Upper lobe of left lung (tissue), 6 donors: ENCODE data around the gene FLII. TPM values are rescaled to one million over a fixed set of nuclear protein-coding genes. Genes with fewer than 3 reads are reported as not detected.

Experiments used
- ATAC-seq, 2 donors: fragments of 200-7000 bp; cut with Tn5 transposase; one replicate each; pipeline ENCODE4 v1.9.1; 2022; ENCODE audit warnings: mild to moderate bottlenecking in 2 of 2, moderate library complexity in 2 of 2; ENCODE audit not compliant: low FRiP score in 2 of 2
- DNase-seq, 2 donors: peaks; one replicate each; pipeline ENCODE4 v3.0.0-alpha.2; 2019 to 2020
- H3K27ac ChIP-seq, 4 donors: fragments of 200-600 bp; sonication (generic); one replicate each; pipeline ENCODE4 v1.5.1; 2016 to 2019
- H3K27me3 ChIP-seq, 4 donors: fragments of 200-600 bp; sonication (generic); one replicate each; pipeline ENCODE4 v1.5.1; 2017 to 2019
- H3K36me3 ChIP-seq, 4 donors: fragments of 200-600 bp; sonication (generic); one replicate each; pipeline ENCODE4 v1.5.1; 2016 to 2019
- H3K4me1 ChIP-seq, 4 donors: fragments of 200-600 bp; sonication (generic); one replicate each; pipeline ENCODE4 v1.5.1; 2018 to 2019
- H3K4me3 ChIP-seq, 4 donors: fragments of 200-600 bp; sonication (generic); one replicate each; pipeline ENCODE4 v1.5.1; 2017 to 2019; ENCODE audit warnings: mild to moderate bottlenecking in 2 of 4, moderate library complexity in 1 of 4
- H3K9me3 ChIP-seq, 4 donors: fragments of 200-600 bp; sonication (generic); one replicate each; pipeline ENCODE4 v1.5.1; 2018 to 2019
- CTCF ChIP-seq, 6 experiments: fragments of 450-650 bp in 4 of 6; fragments of 200-600 bp in 2 of 6; sonication (generic) in 2 of 6; IDR thresholded peaks; one replicate each; pipeline ENCODE4 v1.5.1; 2016 to 2019; ENCODE audit warnings: antibody characterized with exemption in 6 of 6
- EP300 ChIP-seq, 4 donors: sonication (generic); formaldehyde crosslinking; IDR thresholded peaks; one replicate each; pipeline ENCODE4 v1.5.1; 2017; ENCODE audit warnings: antibody characterized with exemption in 4 of 4, control low read depth in 2 of 4
- POLR2A ChIP-seq, 4 donors: fragments of 450-650 bp; IDR thresholded peaks; one replicate each; pipeline ENCODE4 v1.5.1; 2016 to 2017; ENCODE audit warnings: antibody characterized with exemption in 4 of 4, mild to moderate bottlenecking in 2 of 4
- POLR2AphosphoS5 ChIP-seq, 2 donors: sonication (generic); formaldehyde crosslinking; IDR thresholded peaks; one replicate each; pipeline ENCODE4 v1.5.1; 2017; ENCODE audit warnings: antibody characterized with exemption in 2 of 2
- WGBS, 2 donors: methylation state at CpG; one replicate each; pipeline ENCODE4 v1.1.5; 2017 to 2018; 5-methylcytosine and 5-hydroxymethylcytosine counted together
- total RNA-seq, 6 donors: library from RNA; depleted of rRNA in 4 of 6; stranded (reverse); fragments of >200 nt in 4 of 6; gene quantifications; one replicate each; pipeline versions ENCODE4 v1.1.0 to v1.2.1, GENCODE V29; 2016 to 2021
- donor health status: DM: no; HTN: no; CAD: no; lungs with moderate emphysema.
- donor health status: DM: no; HTN: yes; CAD: no; lungs with severe emphysema.

Gene FLII
- total RNA-seq, 6 donors from 2014 or later = 313 to 552 (median 376) TPM

- Histone ChIP-seq H3K4me1 (no peaks in the 10 kb centered on the region), H3K27ac (no peak overlapping the region), H3K27me3 (no peaks in the 10 kb centered on the region), H3K36me3 (peaks cover 40 to 78% (median 64%) of the 10 kb centered on the region in 4 donors), H3K4me3 (no peak overlapping the region), H3K9me3 (no peaks in the 10 kb centered on the region)
- no peak for ATAC-seq
- TF ChIP-seq EP300 (IDR thresholded peaks at IDR 0.05) (no peak), POLR2A (IDR thresholded peaks at IDR 0.05) (no peak), POLR2AphosphoS5 (IDR thresholded peaks at IDR 0.05) (no peak), CTCF (IDR thresholded peaks at IDR 0.05) (no peak)
- no peak for DNase-seq
Observed at GRCh38 chr17:18206962-18207361, 51.6 kb downstream of the FLII start.

- H3K27me3 ChIP-seq = no peaks in the 10 kb centered on the region
- no peak overlapping the region for H3K27ac ChIP-seq
- WGBS, 2 donors = 82 to 95% methylated on average over 2 of the region's 2 CpGs
- no peak for ATAC-seq
- H3K4me1 ChIP-seq = no peaks in the 10 kb centered on the region
- peaks cover 40 to 74% (median 60%) of the 10 kb centered on the region in 4 donors for H3K36me3 ChIP-seq
- H3K9me3 ChIP-seq = no peaks in the 10 kb centered on the region
- DNase-seq = no peak
- TF ChIP-seq CTCF (IDR thresholded peaks at IDR 0.05) (no peak), POLR2AphosphoS5 (IDR thresholded peaks at IDR 0.05) (no peak), POLR2A (IDR thresholded peaks at IDR 0.05) (no peak), EP300 (IDR thresholded peaks at IDR 0.05) (no peak)
- H3K4me3 ChIP-seq = no peak overlapping the region
Observed at GRCh38 chr17:18205861-18206260, 52.7 kb downstream of the FLII start.

GRCh38 chr17:18203308-18203707 is 55.2 kb downstream of the FLII start:
- Histone ChIP-seq H3K4me1 (peaks cover 10 to 18% (median 14%) of the 10 kb centered on the region in 4 donors), H3K9me3 (no peaks in the 10 kb centered on the region), H3K36me3 (peaks cover 20 to 71% (median 46%) of the 10 kb centered on the region in 4 donors), H3K27ac (no peak overlapping the region), H3K4me3 (no peak overlapping the region), H3K27me3 (no peaks in the 10 kb centered on the region)
- DNase-seq (no peak), ATAC-seq (no peak)
- TF ChIP-seq CTCF (IDR thresholded peaks at IDR 0.05) (no peak), EP300 (IDR thresholded peaks at IDR 0.05) (no peak), POLR2A (IDR thresholded peaks at IDR 0.05) (no peak), POLR2AphosphoS5 (IDR thresholded peaks at IDR 0.05) (no peak)
- WGBS, 2 donors = 74 to 80% methylated on average over 7 of the region's 7 CpGs

- TF ChIP-seq EP300 (IDR thresholded peaks at IDR 0.05) (no peak), POLR2A (IDR thresholded peaks at IDR 0.05) (no peak), POLR2AphosphoS5 (IDR thresholded peaks at IDR 0.05) (no peak), CTCF (IDR thresholded peaks at IDR 0.05) (no peak)
- ATAC-seq = no peak
Observed at GRCh38 chr17:18201108-18201507, 57.4 kb downstream of the FLII start.

GRCh38 chr17:18198530-18198929 is 60.0 kb downstream of the FLII start:
- Histone ChIP-seq H3K36me3 (peaks cover 12 to 79% (median 51%) of the 10 kb centered on the region in 4 donors), H3K4me1 (peaks cover 22 to 29% (median 24%) of the 10 kb centered on the region in 4 donors), H3K4me3 (no peak overlapping the region), H3K27me3 (no peaks in the 10 kb centered on the region), H3K27ac (no peak overlapping the region), H3K9me3 (no peaks in the 10 kb centered on the region)
- DNase-seq (no peak), ATAC-seq (no peak)
- WGBS, 2 donors = 41 to 64% methylated on average over 1 to 4 of the region's 4 CpGs
- TF ChIP-seq POLR2AphosphoS5 (IDR thresholded peaks at IDR 0.05) (no peak), EP300 (IDR thresholded peaks at IDR 0.05) (no peak), POLR2A (IDR thresholded peaks at IDR 0.05) (no peak), CTCF (IDR thresholded peaks at IDR 0.05) (no peak)

More at GRCh38 chr17:18201108-18201507, 57.4 kb downstream of the FLII start:
- no peaks in the 10 kb centered on the region for H3K9me3 ChIP-seq
- DNase-seq = no peak
- peaks cover 4 to 71% (median 44%) of the 10 kb centered on the region in 4 donors for H3K36me3 ChIP-seq
- no peak overlapping the region for H3K4me3 ChIP-seq
- H3K27ac ChIP-seq = no peak overlapping the region
- H3K4me1 ChIP-seq = peaks cover 22 to 26% (median 23%) of the 10 kb centered on the region in 4 donors
- no peaks in the 10 kb centered on the region for H3K27me3 ChIP-seq
- 80 to 88% methylated on average over 4 of the region's 4 CpGs for WGBS, 2 donors
